GDM1 (cell line): Measurements from ENCODE around the gene TXNDC5.
A peak's percentile ranks its signal among the peaks of the same experiment; 100 is the strongest.

Source experiments
- DNase-seq: peaks from one replicate; lab custom pipeline; 2025; lab: John Stamatoyannopoulos, UW

Gene TXNDC5

DNA sequence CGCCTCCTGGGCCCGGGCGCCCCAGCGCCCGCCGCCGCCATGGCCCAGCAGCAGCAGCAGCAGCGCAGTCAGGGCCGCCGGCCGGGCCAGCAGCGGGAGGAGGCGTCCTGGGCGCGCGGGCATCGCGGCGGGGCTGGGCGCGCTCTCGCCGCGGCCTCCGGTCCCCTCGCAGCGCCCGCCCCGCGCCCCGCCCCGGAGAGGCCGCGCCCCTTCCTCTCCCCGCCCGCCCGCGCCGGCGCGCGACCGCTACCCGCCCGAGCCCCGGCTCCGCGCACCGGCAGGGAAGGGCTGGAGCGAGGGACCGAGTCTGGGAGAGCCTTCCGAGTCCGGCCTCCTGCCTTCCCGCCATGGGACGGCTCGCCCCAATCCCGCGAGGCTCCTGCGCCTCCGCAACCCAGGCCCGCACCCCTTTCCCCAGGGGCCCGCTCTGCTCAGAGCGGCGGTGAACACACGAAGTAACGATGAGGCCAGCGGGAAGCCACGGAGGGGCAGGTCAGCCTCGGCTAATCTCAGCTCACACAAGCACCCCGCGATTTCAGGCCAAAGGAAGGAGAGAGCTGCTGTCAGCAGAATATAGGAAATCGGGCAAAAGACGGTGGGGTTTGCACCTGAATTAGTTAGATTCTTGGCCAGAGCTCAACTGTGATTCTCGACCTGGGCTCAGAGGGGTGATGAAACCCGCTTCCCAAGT lies at the start of gene TXNDC5:
Gene TXNDC5, minus strand, starts transcription at position 135 of the 691 bp plus-strand sequence. Its CDS starts 12 bp downstream, at position 123.
- peak; percentile 57 for DNase-seq

DNA sequence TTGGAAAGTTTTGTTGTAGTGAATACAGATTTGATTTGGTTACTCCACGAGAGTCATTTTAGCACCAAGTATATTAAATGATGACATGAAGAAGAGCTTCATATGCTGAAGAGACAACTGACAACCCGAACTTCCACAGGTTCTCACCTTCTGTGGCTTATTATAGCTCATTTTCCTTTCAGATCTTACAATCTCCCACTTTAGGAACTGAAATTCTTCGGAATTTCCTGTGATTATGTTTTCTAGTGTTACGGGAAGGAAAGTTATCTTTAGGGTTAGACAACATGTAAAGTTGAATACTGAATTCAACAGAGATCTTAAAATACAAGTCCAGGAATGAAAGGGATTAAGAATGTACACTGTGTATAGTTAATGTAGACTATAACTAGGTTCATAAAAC lies 49.6 kb upstream of the TXNDC5 start:
- no peak for DNase-seq

DNA sequence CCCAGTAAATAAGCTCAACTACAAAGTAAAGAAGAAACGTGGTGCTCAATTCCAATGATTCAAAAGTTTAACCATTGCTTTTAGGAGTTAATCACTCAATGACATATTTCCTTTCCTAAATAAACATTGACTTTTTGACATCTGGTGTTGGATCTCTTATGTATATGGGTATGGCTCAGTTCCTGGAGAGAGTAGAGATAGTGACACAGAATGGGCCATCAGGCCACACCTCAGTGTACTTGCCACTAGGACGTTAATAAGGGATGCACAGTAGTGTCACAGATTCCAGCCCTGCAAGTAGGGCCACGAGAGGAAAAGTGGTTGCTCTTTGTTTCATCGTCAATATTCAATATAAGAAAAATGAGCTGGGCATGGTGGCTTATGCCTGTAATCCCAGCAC lies 48.9 kb upstream of the TXNDC5 start:
- no peak for DNase-seq

DNA sequence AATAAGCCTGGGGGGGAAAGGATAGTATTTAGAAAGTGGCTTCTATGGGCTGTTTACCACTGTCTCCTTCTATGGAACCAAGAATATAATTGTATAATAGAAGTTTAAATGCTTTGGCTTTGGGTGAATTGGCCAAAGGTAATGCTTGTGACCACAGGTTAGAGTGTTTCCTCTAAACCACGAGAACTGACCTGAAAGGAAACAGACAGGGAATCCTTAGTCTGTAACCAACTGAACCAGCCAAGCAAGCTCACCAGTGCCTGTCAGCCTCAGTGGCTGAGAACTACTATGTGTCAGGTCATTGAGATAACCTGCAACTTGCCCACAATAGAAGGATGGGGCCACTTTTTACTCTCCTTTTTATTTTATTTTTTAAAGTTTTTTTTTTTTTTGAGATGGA lies 47.9 kb upstream of the TXNDC5 start:
- DNase-seq = no peak

DNA sequence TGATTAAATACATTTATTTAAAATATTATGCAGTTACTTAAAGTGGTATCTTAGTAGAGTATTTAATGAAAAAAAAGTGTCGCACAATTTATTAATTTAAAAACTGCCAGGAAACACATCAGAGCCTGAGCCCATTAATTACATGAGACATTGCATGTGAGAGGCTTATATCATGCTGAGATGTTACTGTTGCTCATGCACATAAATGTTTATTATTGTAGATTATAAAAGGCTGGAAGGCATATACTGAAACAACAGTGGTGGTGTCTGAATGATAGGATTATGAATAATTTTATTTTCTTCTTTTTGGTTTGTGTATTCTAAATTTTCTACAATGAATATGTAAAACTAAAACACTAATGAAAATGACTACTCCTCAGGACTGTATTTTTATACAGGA lies 45.7 kb upstream of the TXNDC5 start:
- no peak for DNase-seq

DNA sequence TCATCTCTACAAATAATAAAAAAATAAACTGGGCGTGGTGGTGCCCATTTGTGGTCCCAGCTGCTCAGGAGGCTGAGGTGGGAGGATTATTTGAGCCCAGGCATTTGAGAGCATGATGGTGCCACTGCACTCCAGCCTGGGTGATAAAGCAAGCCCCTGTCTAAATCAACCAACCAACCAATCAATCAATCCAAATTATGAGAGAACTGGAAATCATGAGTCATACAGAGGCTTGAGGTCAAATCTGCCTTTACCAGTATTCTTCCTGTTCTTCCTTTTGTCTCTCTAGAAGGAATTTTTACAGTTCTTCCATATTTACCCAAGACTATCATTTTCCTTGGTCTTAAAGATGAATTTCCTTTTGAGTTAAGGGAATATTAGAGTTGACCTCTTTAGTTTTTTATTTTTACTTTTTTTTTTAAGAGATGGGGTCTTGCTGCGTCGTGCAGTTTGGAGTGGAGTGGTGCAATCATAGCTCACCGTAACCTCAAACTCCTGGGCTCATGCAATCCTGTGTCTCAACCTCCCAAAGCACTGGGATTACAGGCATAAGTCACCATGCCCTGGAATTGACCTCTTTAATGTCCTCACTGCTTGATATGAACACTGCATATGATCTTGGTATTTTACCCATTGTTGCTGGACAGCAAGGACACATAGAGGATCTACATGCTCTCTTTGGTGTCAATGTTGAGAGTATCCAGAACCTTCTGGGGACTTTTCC lies 44.1 kb upstream of the TXNDC5 start:
- no peak for DNase-seq

DNA sequence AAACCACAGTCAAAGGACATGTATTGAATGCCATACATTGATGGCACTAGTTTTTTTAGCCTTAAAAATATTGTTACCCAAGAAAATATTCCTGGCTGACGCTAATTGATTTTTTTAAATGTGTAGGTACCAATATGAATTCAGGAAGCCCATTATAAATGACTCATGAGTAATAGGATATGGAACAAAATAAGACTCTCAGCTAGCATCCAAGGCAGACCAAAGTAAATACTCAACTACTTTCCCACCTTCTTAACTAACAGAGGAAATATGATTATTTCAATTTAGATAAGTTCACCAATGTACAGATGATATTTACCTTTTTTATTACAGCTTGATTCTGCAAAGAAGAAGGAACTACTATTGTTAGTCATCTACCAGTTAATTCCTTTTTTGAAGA lies 43.2 kb upstream of the TXNDC5 start:
- no peak for DNase-seq

DNA sequence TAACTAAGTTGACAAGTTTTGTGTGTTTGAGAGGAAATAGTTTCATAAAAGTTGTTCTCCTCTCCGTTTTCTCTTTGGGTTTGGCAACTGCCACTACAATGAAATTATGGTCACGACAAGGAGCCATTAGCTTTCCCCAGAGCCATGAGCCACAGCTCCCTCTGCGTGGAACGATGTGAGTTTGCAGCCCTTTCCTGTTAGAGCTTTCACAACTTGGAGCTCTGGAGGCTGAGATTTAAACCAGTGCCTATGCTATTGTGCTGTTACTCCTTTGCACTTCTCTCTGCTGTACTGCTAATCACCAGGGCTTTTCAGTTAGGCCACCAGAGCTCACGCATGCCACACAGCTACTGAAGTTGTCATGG lies 29.3 kb upstream of the TXNDC5 start:
- DNase-seq = no peak

DNA sequence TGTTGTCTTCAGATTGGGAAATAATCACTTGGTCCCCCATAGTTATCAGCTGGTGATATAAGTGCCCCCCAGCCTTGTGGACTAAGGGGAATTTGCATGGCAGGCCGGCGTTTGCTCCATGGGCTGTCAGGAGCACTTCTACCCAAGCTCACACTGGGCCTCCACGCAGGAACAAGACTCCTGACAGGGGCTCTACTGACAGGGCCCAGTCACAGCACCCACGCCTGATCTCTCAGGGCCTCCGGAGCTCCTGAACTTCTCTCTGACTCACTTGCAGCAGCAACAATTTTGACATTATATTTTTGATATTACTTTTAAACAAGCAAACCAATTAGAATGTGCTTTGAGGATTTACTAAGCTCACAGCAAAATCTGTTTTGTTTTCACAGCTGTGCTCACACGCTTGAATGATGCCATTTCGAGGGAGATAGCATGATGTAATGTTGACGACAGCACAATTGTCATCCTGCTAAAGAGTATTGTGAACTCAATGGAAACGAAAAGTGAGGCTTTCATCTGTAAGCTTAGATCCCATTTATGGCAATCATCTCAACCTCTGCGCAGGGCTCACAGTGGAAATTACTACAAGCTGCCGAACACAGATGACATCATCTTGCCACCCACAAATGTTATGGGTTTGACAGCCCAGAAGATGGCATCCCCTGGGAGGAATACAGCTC lies 28.7 kb upstream of the TXNDC5 start:
- no peak for DNase-seq

DNA sequence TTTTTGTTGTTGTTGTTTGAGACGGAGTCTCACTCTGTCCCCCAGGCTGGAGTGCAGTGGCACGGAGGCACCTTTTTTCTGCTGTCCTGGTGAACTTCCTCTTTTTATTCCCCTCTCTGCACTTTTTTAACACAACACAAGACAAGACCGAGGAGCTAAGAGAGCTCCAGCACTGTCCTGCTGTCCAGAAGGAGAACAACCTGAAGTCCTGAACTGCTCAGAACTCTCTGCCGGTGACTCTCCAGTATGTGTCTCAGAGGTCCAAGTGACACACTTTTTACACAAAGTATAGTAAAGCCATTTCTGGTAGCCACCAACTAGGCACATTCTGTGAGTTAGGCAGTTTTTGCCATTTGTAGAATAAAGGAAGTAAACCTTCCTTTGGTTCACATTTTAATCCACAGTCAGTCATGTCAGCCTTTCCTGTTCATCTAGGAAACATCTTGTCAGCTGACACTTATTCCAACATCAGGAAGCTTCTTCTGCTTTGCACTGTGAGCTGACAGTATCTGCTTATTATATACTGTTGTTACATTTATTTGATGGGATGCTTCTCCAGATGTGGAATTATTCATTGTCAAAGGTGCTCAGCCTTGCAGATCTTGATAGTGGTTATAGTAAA lies 28.1 kb upstream of the TXNDC5 start:
- no peak for DNase-seq

DNA sequence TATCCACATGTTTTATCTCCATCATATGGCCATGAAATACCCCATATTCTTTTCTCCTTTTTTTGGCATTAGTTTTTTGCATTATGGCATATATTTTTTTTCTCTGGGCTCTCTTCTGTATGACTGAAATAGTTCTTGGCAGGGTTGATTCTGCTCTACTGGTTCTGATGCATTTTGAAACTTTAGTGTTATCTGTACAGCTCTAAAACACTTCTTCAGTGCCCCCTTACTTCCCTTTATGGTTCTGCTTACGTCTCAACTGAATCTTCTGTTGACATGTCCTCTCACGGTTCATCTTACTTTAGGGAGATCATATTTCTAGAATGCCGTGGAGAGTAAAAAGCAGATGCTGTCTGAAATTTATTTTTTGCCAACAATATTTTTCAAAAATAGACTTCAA lies 23.2 kb upstream of the TXNDC5 start:
- DNase-seq = no peak

DNA sequence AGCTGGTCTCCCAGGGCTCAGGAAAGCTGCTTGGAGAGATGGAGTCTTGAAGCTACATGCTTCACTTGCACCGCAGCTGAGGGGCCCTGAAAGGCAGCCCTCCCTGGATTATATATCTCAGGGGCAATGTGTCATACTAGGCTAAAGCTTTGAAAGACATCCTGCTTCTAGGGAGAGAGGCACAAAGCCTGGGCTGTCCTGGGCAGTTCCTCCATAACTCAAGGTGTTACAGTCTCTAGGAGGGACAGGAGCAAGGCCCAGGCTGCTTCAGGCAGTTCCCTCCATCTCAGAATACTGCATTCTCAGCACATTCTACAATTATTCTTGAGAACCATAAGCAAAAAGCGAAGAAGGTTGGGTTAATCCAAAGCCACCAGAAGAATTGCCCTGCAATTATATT lies 22.0 kb upstream of the TXNDC5 start:
- no peak for DNase-seq

DNA sequence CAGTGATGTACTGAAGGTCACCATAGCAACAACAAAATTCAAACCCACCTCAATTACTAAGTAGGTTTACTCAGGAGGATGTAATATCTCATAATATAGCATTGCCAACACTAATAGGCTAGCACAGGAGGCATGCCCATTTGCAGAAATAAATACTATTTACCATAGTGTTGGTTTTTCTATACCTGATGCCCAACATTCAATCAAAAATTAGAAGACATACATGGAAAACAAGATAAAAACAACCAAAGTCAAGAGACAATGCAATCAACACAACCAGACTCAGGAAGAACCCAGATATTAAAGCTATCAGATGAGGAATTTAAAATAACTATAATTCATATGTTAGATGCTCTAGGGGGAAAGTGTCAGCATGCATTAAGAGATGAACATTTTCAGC lies 14.3 kb upstream of the TXNDC5 start:
- no peak for DNase-seq

DNA sequence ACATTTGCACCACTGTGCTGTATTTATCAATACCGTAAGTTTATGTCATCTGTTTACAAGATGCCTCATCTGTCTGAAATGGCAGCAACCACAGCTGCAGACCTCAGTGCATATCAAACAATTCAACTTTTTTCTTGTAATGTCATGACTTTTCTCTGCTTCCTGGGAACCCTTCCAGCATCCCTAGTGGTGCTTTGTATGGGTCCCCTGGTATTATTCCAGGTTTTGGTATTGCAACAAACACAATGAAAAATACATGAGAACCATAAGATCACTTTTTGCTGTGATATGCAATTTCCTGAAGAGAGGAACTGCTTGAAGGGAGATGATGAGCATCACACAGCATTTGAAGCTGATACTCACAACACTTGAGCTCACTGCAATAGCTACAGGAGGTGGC lies 12.0 kb upstream of the TXNDC5 start:
- DNase-seq = no peak

DNA sequence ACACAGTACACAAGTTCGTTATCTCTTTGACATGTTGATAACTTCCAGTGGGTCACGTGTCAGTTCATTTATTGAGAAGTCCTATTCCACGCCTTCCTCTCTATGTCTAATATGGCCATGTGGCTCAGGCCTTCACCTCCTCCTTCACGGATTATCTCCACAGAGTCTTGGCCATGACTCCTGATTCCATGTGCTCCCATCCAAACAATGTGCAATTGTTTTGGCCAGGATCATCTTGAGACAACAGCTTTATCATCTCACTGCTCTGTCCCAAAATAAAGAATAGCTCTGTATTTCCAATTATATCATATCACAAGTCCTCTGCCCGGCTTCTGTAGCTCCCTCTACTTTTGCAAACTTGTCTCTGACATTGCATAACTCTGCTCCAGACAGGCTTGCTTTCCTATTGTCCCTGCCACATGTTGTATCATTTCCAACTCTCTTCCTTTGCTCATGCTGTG lies 11.1 kb upstream of the TXNDC5 start:
- no peak for DNase-seq

DNA sequence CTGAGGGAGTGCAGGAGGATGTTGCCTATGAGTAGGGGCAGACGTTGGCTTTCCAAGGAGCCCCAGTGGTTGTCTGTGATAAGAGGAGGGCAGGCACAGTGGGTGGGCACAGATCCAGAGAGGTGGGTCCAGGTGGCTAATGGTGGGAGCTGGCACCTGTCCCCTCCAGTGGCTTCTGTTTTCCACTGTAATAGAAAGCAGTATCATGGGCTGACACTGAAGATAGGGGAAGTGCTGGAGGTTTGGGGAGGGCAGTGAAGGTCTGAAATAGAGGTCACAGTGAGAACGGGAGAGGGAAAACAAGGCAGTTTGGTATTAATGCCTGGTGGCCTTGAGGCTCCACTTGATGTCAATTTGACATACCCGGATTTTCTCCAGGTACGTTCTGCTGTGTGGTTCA lies 10.5 kb upstream of the TXNDC5 start:
- DNase-seq = no peak

DNA sequence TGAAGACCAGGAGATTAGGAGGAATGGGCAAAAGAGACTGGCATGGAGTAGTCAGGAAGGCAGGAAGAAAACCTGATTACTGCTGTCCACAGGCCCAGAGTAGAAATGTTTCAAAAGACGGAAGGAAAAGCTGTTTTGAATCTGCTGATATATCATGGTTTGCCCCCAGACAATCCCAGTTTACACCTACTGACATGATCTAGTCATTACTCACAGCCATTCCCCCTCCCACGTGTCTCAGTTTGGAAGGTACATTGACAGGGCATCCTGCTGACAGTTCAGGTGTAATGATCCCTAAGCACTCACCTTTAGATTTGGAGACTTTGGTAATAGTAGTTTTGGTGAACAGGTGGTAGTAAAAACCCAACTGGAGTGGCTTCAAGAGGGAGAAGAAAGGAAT lies 9.8 kb upstream of the TXNDC5 start:
- no peak for DNase-seq

DNA sequence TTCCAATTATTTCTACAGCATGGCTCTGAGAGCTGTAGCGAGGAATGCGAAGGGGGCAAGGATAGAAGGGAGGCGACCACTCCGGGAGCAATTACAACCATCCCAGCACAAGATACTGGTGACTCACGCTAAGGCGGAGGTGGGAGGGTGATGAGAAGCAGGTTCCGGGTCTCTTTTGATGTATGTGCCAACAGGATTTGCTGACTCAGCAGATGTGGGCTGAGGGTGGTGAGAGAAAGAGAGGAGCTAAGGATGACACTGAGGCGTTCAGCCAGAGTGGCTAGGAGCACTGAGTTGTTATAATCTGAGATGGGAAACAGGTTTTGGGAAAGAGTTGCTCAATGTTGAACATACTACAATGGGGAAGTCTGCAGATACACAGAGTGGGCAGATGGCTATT lies 9.3 kb upstream of the TXNDC5 start:
- DNase-seq = no peak

DNA sequence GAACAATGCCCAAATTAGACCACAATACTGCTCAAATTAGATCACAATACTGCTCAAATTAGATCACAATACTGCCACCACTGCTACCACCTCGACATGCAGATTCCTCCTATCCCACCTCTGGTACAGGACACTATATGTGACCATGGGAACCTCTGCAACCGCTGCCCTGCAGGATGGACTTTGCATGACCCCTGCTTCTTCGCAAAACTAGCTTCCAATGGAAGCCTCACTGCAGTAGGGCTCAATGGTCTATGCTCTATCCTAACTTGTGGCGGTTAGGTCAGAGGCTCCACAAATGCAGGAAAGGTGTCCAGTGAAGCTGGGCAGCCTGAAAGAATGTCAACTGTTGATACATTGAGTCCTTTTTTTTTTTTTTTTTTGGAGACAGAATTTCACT lies 7.8 kb upstream of the TXNDC5 start:
- no peak for DNase-seq

DNA sequence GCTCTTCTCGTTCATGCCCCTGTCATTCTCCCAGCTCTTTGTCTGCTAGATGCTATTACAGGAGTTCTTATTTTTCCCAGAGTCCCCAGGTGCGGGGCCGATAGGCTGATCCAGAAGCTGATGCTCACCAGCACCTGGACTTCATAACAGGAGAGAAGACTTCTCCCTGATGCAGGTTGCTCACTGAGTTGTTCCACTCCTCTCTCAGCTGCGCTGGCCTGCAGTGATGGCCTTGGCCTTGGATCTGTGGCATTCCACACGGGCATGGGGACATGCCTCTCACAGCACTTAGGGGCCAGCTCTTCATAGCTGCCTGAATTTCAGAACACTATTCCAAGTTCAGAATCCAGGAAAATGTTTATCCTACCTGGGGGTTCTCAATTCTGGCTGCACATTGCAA lies 7.1 kb upstream of the TXNDC5 start:
- DNase-seq = no peak

DNA sequence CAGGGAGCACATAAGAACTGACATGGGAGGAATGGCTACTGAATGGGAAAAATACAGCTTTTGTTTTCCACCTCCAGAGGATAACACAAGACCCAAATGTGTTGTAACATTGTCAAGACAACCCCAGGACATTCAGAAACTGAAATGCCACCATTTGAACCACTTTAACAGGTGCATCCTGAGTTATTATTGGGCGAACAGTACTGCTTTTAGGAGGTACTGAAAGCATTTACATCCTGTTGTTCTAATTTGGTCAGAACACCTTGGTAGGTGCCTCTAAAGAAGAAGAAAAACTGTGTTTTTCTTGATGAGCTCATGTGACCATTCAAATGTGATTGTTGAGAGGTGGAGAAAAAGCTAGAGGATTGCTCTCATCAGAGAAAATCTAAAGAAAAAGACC lies 6.4 kb upstream of the TXNDC5 start:
- DNase-seq = no peak

DNA sequence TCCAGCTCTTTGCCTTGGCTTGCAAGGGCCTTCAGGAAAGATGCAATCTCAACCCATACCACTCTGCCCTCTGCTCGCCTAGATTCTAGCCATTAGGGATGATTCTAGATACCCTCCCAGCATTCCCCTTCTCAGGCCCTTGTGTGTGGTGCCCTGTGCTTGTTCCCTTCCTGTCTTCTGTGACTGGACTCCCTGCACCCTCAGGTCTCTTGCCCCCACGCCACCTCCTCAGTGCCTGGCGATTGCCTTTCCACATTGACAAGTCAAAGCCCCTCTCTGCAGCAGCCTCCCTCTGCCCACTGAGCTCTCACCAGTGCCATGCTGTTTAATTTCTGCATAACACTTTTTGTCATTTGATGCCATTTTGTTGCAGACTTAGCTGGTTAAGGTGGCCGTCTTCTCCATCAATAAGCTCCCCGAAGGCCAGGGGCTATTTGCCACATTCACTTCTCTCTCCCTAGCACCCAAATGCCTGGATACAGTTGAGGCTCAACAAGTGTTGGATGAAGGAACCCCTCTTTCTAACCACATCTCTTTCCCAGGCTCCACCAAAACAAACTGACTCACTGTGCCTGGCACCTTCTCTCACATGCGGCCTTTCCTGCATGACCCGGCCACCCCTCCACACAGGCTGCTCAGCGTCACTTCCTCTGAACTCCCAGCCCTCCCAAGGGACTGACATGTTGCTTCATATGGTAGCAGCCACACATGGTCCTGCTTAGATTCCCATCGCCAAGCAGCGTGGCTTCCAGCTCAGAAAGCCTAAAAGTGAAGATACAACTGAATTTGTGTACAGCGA lies 4.6 kb upstream of the TXNDC5 start:
- DNase-seq = no peak
